ENCODE results near the gene STAT3. TPM values are rescaled to one million over a fixed set of nuclear protein-coding genes. Genes with fewer than 3 reads are reported as not detected.

Gene STAT3
- total RNA-seq, 1 donor from 2014 or later, result 281 TPM

GRCh38 chr17:42359133-42359532 lies 29.1 kb downstream of the STAT3 start:
- H3K9me3 Mint-ChIP-seq (ENCODE audit: unreplicated experiment), result no peaks in the 10 kb centered on the region
- peaks cover 73% of the 10 kb centered on the region for H3K4me1 Mint-ChIP-seq (ENCODE audit: unreplicated experiment)
- peaks cover 2% of the 10 kb centered on the region for H3K36me3 Mint-ChIP-seq (ENCODE audit: unreplicated experiment)
- H3K4me3 Mint-ChIP-seq (ENCODE audit: unreplicated experiment), result no peak overlapping the region
- TF ChIP-seq CTCF (IDR thresholded peaks at IDR 0.05), result no peak
- H3K27ac Mint-ChIP-seq (ENCODE audit: unreplicated experiment), result peak overlapping the region; percentile 92
- no peak for DNase-seq (ENCODE audit: extremely low spot score, unreplicated experiment)
- H3K27me3 Mint-ChIP-seq (ENCODE audit: unreplicated experiment), result no peaks in the 10 kb centered on the region

- H3K4me3 Mint-ChIP-seq (ENCODE audit: unreplicated experiment), result no peak overlapping the region
- peaks cover 72% of the 10 kb centered on the region for H3K4me1 Mint-ChIP-seq (ENCODE audit: unreplicated experiment)
- H3K27ac Mint-ChIP-seq (ENCODE audit: unreplicated experiment), result peak overlapping the region; percentile 92
- TF ChIP-seq CTCF (IDR thresholded peaks at IDR 0.05), result no peak
- DNase-seq (ENCODE audit: extremely low spot score, unreplicated experiment), result no peak
- peaks cover 3% of the 10 kb centered on the region for H3K36me3 Mint-ChIP-seq (ENCODE audit: unreplicated experiment)
- no peaks in the 10 kb centered on the region for H3K27me3 Mint-ChIP-seq (ENCODE audit: unreplicated experiment)
- no peaks in the 10 kb centered on the region for H3K9me3 Mint-ChIP-seq (ENCODE audit: unreplicated experiment)
These were observed 29.8 kb downstream of the STAT3 start for GRCh38 chr17:42358434-42358833.

DNA sequence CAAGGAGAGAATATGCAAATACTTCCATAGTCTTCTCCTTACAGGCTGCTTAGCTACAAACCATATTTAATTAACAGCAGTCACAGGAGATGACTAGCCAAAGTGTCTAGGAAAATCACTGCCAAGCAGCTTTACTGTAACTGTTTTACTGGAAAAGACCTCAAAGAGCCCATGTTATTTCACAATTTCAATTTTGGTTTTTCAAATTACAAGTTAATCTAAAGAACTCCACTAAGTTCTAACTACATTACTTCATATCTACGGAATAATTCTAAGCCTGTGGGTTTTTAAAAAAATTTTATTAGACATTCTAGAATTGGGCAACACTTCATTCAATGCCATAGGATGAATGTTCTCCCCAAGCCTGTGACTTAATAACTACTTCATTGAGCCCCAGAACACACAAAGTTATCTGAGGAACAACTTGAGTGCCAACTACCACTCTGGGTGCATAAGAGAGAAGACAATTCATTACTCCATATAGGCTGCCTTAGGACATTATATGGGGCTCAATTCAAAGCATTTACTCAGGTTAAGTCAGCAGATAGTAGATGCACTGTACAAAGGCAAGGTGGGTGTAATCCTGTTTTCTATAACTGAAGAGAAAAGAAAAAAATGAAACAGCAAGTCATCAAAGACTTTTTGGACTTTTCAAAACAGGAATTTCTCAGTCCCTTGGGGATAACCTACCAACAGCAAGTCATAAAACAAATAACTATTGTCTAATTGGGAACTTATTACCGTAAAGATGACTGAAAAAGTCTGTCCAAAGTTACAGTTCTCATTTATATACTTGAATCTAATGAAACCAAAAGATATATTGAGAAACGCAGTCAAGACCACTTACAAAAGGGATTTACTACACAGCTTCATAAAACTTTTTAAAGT lies 33.0 kb downstream of the STAT3 start:
- Mint-ChIP-seq H3K4me3 (ENCODE audit: unreplicated experiment) (no peak overlapping the region), H3K27me3 (ENCODE audit: unreplicated experiment) (no peaks in the 10 kb centered on the region), H3K36me3 (ENCODE audit: unreplicated experiment) (peaks cover 5% of the 10 kb centered on the region), H3K9me3 (ENCODE audit: unreplicated experiment) (no peaks in the 10 kb centered on the region), H3K4me1 (ENCODE audit: unreplicated experiment) (peaks cover 50% of the 10 kb centered on the region), H3K27ac (ENCODE audit: unreplicated experiment) (peak overlapping the region; percentile 41)
- DNase-seq (ENCODE audit: extremely low spot score, unreplicated experiment), result no peak
- TF ChIP-seq CTCF (IDR thresholded peaks at IDR 0.05), result no peak

DNA sequence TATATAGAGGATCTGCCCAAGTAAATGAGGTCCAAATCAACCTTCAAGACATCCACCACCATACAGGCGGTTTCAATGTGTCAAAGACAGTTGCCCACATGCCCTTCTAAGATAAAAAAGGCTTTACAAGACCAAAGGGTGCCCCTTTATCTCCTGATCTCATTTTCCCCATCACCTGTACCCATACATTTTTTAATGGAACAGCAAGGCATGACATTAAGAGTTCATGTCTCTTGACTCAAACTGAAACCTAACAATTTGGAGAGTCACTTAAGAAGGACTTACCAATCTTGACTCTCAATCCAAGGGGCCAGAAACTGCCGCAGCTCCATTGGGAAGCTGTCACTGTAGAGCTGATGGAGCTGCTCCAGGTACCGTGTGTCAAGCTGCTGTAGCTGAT lies 40.1 kb downstream of the STAT3 start:
- Mint-ChIP-seq H3K36me3 (ENCODE audit: unreplicated experiment) (peaks cover 34% of the 10 kb centered on the region), H3K9me3 (ENCODE audit: unreplicated experiment) (no peaks in the 10 kb centered on the region), H3K27ac (ENCODE audit: unreplicated experiment) (peak overlapping the region; percentile 65), H3K4me1 (ENCODE audit: unreplicated experiment) (peaks cover 34% of the 10 kb centered on the region), H3K27me3 (ENCODE audit: unreplicated experiment) (no peaks in the 10 kb centered on the region), H3K4me3 (ENCODE audit: unreplicated experiment) (no peak overlapping the region)
- TF ChIP-seq CTCF (IDR thresholded peaks at IDR 0.05), result no peak
- DNase-seq (ENCODE audit: extremely low spot score, unreplicated experiment), result no peak

DNA sequence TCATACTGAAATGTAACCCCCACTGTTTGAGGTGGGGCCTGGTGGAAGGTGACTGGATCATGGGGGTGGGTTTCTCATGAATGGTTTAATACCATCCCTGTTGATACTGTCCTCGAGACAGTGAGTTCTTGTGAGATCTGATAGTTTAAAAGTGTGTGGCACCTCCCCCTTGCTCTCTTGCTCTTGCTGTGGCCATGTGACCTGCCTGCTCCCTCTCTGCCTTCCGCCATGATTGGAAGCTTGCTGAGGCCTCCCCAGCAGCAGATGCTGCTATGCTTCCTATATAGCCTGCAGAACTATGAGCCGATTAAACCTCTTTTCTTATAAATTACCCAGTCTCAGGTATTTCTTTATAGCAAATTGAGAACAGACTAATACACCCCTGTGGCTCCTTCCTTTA lies 40.6 kb downstream of the STAT3 start:
- peaks cover 38% of the 10 kb centered on the region for H3K36me3 Mint-ChIP-seq (ENCODE audit: unreplicated experiment)
- DNase-seq (ENCODE audit: extremely low spot score, unreplicated experiment), result no peak
- no peaks in the 10 kb centered on the region for H3K9me3 Mint-ChIP-seq (ENCODE audit: unreplicated experiment)

More for the DNA sequence above, 40.6 kb downstream of the STAT3 start:
- H3K4me3 Mint-ChIP-seq (ENCODE audit: unreplicated experiment), result no peak overlapping the region
- peaks cover 33% of the 10 kb centered on the region for H3K4me1 Mint-ChIP-seq (ENCODE audit: unreplicated experiment)
- no peaks in the 10 kb centered on the region for H3K27me3 Mint-ChIP-seq (ENCODE audit: unreplicated experiment)
- H3K27ac Mint-ChIP-seq (ENCODE audit: unreplicated experiment), result peak overlapping the region; percentile 65
- no peak for TF ChIP-seq CTCF (IDR thresholded peaks at IDR 0.05)
